SK-N-SH (cell line): Measurements from ENCODE around the gene MAPK10. TPM values are rescaled to one million over a fixed set of nuclear protein-coding genes. Genes with fewer than 3 reads are reported as not detected.

Source experiments
- CTCF ChIA-PET: fragments of 300-600, 350-600 bp; formaldehyde crosslinking; extraction: SDS; loops from one replicate; lab custom pipeline; 2021; lab: Yijun Ruan, JAX
- POLR2A ChIA-PET: fragments of 350-600 bp; sonication (Branson Sonifier 250); formaldehyde crosslinking; extraction: SDS; loops from one replicate; lab custom pipeline; 2020; ENCODE audit warnings: antibody characterized with exemption, inconsistent platforms; lab: Yijun Ruan, JAX
- DNase-seq: peaks from one replicate; pipeline ENCODE4 v3.0.0; 2012
- H2AFZ ChIP-seq: fragments of 200-600 bp; sonication (generic); 2 replicates; pipeline ENCODE4 v1.8.1; 2016; ENCODE audit warnings: antibody characterized with exemption, mild to moderate bottlenecking, low read depth
- H3F3A ChIP-seq: fragments of 200-600 bp; sonication (generic); replicated peaks from 2 replicates; pipeline ENCODE3; 2016; ENCODE audit warnings: antibody characterized with exemption, mild to moderate bottlenecking; ENCODE audit not compliant: insufficient read depth
- H3K27ac ChIP-seq, 2 experiments: fragments of 200-500 bp in 1 of 2; fragments of 200-600 bp in 1 of 2; sonication (Bioruptor generic) in 1 of 2; sonication (generic), shearing (Covaris generic) in 1 of 2; 2 replicates each; pipeline versions ENCODE4 v1.5.1 to v1.6.1; 2014 to 2016; ENCODE audit warnings: low read depth in 2 of 2, inconsistent platforms in 1 of 2, low read length in 1 of 2, mild to moderate bottlenecking in 1 of 2, mixed read lengths in 1 of 2
- H3K27me3 ChIP-seq: fragments of 200-600 bp; sonication (generic), shearing (Covaris generic); 2 replicates; pipeline ENCODE4 v1.6.1; 2016; ENCODE audit warnings: mixed run types; ENCODE audit not compliant: insufficient read depth
- H3K36me3 ChIP-seq, 2 experiments: fragments of 200-500 bp in 1 of 2; fragments of 200-600 bp in 1 of 2; sonication (Bioruptor generic) in 1 of 2; sonication (generic) in 1 of 2; replicated peaks in 1 of 2; 2 replicates each; pipeline versions ENCODE3 to v1.5.1; 2014 to 2016; ENCODE audit warnings: low read length in 1 of 2, mild to moderate bottlenecking in 1 of 2; ENCODE audit not compliant: insufficient read depth in 2 of 2, control insufficient read depth in 1 of 2
- H3K4me1 ChIP-seq, 2 experiments: fragments of 200-500 bp in 1 of 2; fragments of 200-600 bp in 1 of 2; sonication (Bioruptor generic) in 1 of 2; sonication (generic), shearing (Covaris generic) in 1 of 2; 2 replicates each; pipeline versions ENCODE4 v1.5.1 to v1.6.1; 2014 to 2016; ENCODE audit warnings: low read depth in 1 of 2, low read length in 1 of 2, mixed run types in 1 of 2; ENCODE audit not compliant: insufficient read depth in 2 of 2, control insufficient read depth in 1 of 2
- H3K4me2 ChIP-seq: fragments of 200-600 bp; sonication (generic), shearing (Covaris generic); 2 replicates; pipeline ENCODE4 v1.6.1; 2017; ENCODE audit warnings: mixed run types
- H3K4me3 ChIP-seq, 2 experiments: fragments of 200-500 bp in 1 of 2; fragments of 200-600 bp in 1 of 2; sonication (Bioruptor generic) in 1 of 2; sonication (generic), shearing (Covaris generic) in 1 of 2; 2 replicates each; pipeline versions ENCODE4 v1.5.1 to v1.8.1; 2014 to 2016; ENCODE audit warnings: low read depth in 2 of 2, inconsistent platforms in 1 of 2, low read length in 1 of 2, mild to moderate bottlenecking in 1 of 2, mixed read lengths in 1 of 2, moderate library complexity in 1 of 2
- H3K79me2 ChIP-seq: fragments of 200-600 bp; sonication (generic); 2 replicates; pipeline ENCODE4 v1.8.1; 2017; ENCODE audit warnings: mild to moderate bottlenecking; ENCODE audit not compliant: insufficient read depth
- H3K9ac ChIP-seq: fragments of 200-600 bp; sonication (generic); 2 replicates; pipeline ENCODE4 v1.6.1; 2017; ENCODE audit warnings: mixed run types
- H3K9me2 ChIP-seq: fragments of 200-600 bp; sonication (generic); 2 replicates; pipeline ENCODE4 v1.6.1; 2017; ENCODE audit warnings: mixed run types
- H3K9me3 ChIP-seq: fragments of 200-600 bp; sonication (generic); 2 replicates; pipeline ENCODE4 v1.6.1; 2017; ENCODE audit warnings: mixed run types, mild to moderate bottlenecking, moderate library complexity
- H4K20me1 ChIP-seq: fragments of 200-600 bp; sonication (generic); 2 replicates; pipeline ENCODE4 v1.6.1; 2017; ENCODE audit warnings: mild to moderate bottlenecking, mixed run types; ENCODE audit not compliant: insufficient read depth
- CHD2 ChIP-seq: fragments of 150-350 bp; IDR thresholded peaks from 2 replicates; pipeline ENCODE4 v1.6.1; 2018; ENCODE audit warnings: low read length; ENCODE audit not compliant: partially characterized antibody
- EZH2phosphoT487 ChIP-seq: fragments of 200-600 bp; sonication (generic); IDR thresholded peaks from 2 replicates; pipeline ENCODE4 v1.6.1; 2017; ENCODE audit warnings: low read depth, mixed run types, mild to moderate bottlenecking, antibody characterized with exemption, moderate library complexity, borderline replicate concordance
- FOXJ3 ChIP-seq: sonication (generic); formaldehyde crosslinking; IDR thresholded peaks from 2 replicates; pipeline ENCODE4 v1.5.1; 2020; ENCODE audit warnings: mild to moderate bottlenecking, missing genetic modification reagents
- FOXM1 ChIP-seq: IDR thresholded peaks from 2 replicates; pipeline ENCODE4 v1.4.0; 2012; ENCODE audit warnings: low read depth, mild to moderate bottlenecking
- GABPA ChIP-seq: IDR thresholded peaks from 2 replicates; pipeline ENCODE4 v1.4.0; 2012; ENCODE audit warnings: low read depth, mild to moderate bottlenecking
- GATA2 ChIP-seq: sonication (generic); formaldehyde crosslinking; IDR thresholded peaks from 2 replicates; pipeline ENCODE4 v1.5.0; 2020; ENCODE audit warnings: mild to moderate bottlenecking, missing genetic modification reagents
- JUND ChIP-seq: IDR thresholded peaks from 2 replicates; pipeline ENCODE4 v1.4.0; 2012
- RAD21 ChIP-seq: IDR thresholded peaks from 2 replicates; pipeline ENCODE4 v1.6.1; 2012; ENCODE audit warnings: mild to moderate bottlenecking, low read length
- RCOR1 ChIP-seq: fragments of 150-350 bp; IDR thresholded peaks from 2 replicates; pipeline ENCODE4 v1.6.1; 2017; ENCODE audit warnings: antibody characterized with exemption, low read length
- SIN3A ChIP-seq: IDR thresholded peaks from 2 replicates; pipeline ENCODE4 v1.6.1; 2012; ENCODE audit warnings: low read depth, mild to moderate bottlenecking, low read length, moderate library complexity, borderline replicate concordance
- SMC3 ChIP-seq: IDR thresholded peaks from 2 replicates; pipeline ENCODE4 v1.6.1; 2012; ENCODE audit warnings: low read depth, low read length, improper control_type of control experiment
- TCF12 ChIP-seq: IDR thresholded peaks from 2 replicates; pipeline ENCODE4 v1.4.0; 2012
- TEAD4 ChIP-seq: IDR thresholded peaks from 2 replicates; pipeline ENCODE4 v1.4.0; 2012; ENCODE audit warnings: mild to moderate bottlenecking, borderline replicate concordance; ENCODE audit not compliant: insufficient read depth
- WGBS: methylation state at CpG from one replicate; pipeline ENCODE4 v1.1.6; 2017; ENCODE audit warnings: low lambda C conversion rate; 5-methylcytosine and 5-hydroxymethylcytosine counted together
- polyA plus RNA-seq, 3 experiments: library from polyadenylated mRNA; depleted of rRNA; stranded (reverse); fragments of >200 nt; gene quantifications; 2 replicates each; pipeline ENCODE4 v1.2.3, GENCODE V29; 2012
- TF ChIP-seq, protein P1 (sequence below): fragments of 150-350 bp; IDR thresholded peaks from 2 replicates; pipeline ENCODE4 v1.6.1; 2017; ENCODE audit warnings: antibody characterized with exemption, low read length, low read depth, borderline replicate concordance
- TF ChIP-seq, protein P2 (sequence below): IDR thresholded peaks from 2 replicates; pipeline ENCODE4 v1.4.0; 2012; ENCODE audit warnings: low read depth, borderline replicate concordance
- TF ChIP-seq, protein P3 (sequence below): IDR thresholded peaks from 2 replicates; pipeline ENCODE4 v1.4.0; 2012; ENCODE audit warnings: low read depth, borderline replicate concordance
- TF ChIP-seq, protein P4 (sequence below): fragments of 150-350 bp; IDR thresholded peaks from 2 replicates; pipeline ENCODE4 v1.6.1; 2016; ENCODE audit warnings: mild to moderate bottlenecking, low read depth, low read length
- TF ChIP-seq, protein P5 (sequence below): IDR thresholded peaks from 2 replicates; pipeline ENCODE4 v1.6.1; 2012; ENCODE audit warnings: mild to moderate bottlenecking, low read depth, low read length, moderate library complexity

Gene MAPK10
- polyA plus RNA-seq, 1 of the 3 experiments (the other 2 are of a cell fraction), result 8.1 TPM

DNA sequence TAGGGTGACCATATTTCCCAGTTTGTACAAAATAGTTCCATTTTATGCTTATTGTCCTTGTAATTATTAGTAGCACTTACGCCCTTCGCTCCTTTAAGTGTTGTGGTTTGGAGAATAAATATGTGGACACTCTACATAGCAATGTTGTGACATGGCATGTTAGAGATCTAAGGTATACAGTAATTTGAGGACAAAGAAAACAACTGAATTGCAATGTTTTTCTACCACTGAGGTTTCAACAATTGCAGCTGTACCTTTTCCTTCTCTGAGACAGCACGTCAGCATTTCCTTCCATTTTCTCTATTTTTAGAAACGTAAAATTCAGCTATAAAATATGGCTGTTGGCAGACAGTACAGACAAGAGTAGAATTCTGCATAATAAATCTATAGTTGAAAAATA is 323.1 kb downstream of the MAPK10 start:
- ChIA-PET POLR2A (no interaction called here), CTCF (interaction anchor here (1.6 to 16.5 kb wide), 2 partner anchors 68 to 239 kb away, joined by 5 to 159 read pairs; no protein-coding TSS in a partner anchor)
- H3F3A ChIP-seq, result peaks cover 13% of the 10 kb centered on the region
- no peak overlapping the region for H2AFZ ChIP-seq
- H3K4me3 ChIP-seq, result no peak overlapping the region
- no peaks in the 10 kb centered on the region for H3K9me3 ChIP-seq
- no peak for DNase-seq
- peaks cover 10 to 24% of the 10 kb centered on the region in 2 experiments; a peak in 3 of 4 replicates for H3K4me1 ChIP-seq
- H3K9ac ChIP-seq, result no peak overlapping the region
- no peaks in the 10 kb centered on the region for H4K20me1 ChIP-seq
- no peaks in the 10 kb centered on the region for H3K9me2 ChIP-seq
- 0 out of 2 replicates have a peak overlapping the region, but pooled peaks have one; percentile 10 for H3K4me2 ChIP-seq
- TF ChIP-seq TEAD4, result no peak
- no peak for TF ChIP-seq RAD21
- peak; percentile 19; the same call in 1 of the 2 replicates for TF ChIP-seq TCF12
- peak; percentile 8; the same call in 1 of the 2 replicates for TF ChIP-seq JUND
- TF ChIP-seq GABPA, result no peak
- no peak for TF ChIP-seq EZH2phosphoT487
- no peaks in the 10 kb centered on the region for H3K36me3 ChIP-seq
- 78% methylated on average over 4 of the region's 4 CpGs for WGBS
- no peaks in the 10 kb centered on the region for H3K79me2 ChIP-seq
- no peaks in the 10 kb centered on the region for H3K27me3 ChIP-seq
- peak overlapping the region in 1 of 2 experiments; percentile 17; a peak in 1 of 4 replicates for H3K27ac ChIP-seq

DNA sequence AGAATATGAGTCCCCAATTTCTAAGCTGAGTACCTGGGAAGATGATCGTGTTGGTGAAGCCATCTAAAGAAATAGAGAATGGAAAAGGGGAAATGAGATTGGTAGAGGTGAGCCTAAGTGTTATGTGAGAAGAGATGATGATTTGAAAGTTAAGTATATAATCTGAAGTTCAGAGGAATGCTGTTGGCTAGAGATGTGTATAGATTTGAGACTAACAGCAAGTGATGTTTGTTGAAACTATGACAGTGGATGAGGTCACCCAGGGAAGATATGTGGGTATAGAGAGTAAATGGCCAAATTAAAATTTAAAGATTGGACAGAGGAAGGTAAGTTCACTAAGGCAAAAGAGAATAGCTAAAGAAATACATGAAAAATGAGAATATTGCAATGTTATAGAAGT is 324.2 kb downstream of the MAPK10 start:
- peaks cover 10 to 24% of the 10 kb centered on the region in 2 experiments; a peak in 3 of 4 replicates for H3K4me1 ChIP-seq
- TF ChIP-seq, protein P1, sequence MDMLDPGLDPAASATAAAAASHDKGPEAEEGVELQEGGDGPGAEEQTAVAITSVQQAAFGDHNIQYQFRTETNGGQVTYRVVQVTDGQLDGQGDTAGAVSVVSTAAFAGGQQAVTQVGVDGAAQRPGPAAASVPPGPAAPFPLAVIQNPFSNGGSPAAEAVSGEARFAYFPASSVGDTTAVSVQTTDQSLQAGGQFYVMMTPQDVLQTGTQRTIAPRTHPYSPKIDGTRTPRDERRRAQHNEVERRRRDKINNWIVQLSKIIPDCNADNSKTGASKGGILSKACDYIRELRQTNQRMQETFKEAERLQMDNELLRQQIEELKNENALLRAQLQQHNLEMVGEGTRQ, result no peak
- TF ChIP-seq, protein P2, sequence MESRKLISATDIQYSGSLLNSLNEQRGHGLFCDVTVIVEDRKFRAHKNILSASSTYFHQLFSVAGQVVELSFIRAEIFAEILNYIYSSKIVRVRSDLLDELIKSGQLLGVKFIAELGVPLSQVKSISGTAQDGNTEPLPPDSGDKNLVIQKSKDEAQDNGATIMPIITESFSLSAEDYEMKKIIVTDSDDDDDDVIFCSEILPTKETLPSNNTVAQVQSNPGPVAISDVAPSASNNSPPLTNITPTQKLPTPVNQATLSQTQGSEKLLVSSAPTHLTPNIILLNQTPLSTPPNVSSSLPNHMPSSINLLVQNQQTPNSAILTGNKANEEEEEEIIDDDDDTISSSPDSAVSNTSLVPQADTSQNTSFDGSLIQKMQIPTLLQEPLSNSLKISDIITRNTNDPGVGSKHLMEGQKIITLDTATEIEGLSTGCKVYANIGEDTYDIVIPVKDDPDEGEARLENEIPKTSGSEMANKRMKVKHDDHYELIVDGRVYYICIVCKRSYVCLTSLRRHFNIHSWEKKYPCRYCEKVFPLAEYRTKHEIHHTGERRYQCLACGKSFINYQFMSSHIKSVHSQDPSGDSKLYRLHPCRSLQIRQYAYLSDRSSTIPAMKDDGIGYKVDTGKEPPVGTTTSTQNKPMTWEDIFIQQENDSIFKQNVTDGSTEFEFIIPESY, result no peak
- no peak for TF ChIP-seq TEAD4
- no peak for TF ChIP-seq RAD21
- TF ChIP-seq FOXJ3 (CRISPR knock-in tag), result no peak
- TF ChIP-seq SIN3A, result no peak
- TF ChIP-seq FOXM1, result no peak
- TF ChIP-seq, protein P3, sequence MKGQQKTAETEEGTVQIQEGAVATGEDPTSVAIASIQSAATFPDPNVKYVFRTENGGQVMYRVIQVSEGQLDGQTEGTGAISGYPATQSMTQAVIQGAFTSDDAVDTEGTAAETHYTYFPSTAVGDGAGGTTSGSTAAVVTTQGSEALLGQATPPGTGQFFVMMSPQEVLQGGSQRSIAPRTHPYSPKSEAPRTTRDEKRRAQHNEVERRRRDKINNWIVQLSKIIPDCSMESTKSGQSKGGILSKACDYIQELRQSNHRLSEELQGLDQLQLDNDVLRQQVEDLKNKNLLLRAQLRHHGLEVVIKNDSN, result no peak
- no peak for TF ChIP-seq CHD2
- TF ChIP-seq GATA2 (CRISPR knock-in tag), result no peak
- TF ChIP-seq JUND, result no peak
- no peak for TF ChIP-seq GABPA
- no peak for TF ChIP-seq SMC3
- TF ChIP-seq, protein P4, sequence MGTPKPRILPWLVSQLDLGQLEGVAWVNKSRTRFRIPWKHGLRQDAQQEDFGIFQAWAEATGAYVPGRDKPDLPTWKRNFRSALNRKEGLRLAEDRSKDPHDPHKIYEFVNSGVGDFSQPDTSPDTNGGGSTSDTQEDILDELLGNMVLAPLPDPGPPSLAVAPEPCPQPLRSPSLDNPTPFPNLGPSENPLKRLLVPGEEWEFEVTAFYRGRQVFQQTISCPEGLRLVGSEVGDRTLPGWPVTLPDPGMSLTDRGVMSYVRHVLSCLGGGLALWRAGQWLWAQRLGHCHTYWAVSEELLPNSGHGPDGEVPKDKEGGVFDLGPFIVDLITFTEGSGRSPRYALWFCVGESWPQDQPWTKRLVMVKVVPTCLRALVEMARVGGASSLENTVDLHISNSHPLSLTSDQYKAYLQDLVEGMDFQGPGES, result no peak
- TF ChIP-seq, protein P5, sequence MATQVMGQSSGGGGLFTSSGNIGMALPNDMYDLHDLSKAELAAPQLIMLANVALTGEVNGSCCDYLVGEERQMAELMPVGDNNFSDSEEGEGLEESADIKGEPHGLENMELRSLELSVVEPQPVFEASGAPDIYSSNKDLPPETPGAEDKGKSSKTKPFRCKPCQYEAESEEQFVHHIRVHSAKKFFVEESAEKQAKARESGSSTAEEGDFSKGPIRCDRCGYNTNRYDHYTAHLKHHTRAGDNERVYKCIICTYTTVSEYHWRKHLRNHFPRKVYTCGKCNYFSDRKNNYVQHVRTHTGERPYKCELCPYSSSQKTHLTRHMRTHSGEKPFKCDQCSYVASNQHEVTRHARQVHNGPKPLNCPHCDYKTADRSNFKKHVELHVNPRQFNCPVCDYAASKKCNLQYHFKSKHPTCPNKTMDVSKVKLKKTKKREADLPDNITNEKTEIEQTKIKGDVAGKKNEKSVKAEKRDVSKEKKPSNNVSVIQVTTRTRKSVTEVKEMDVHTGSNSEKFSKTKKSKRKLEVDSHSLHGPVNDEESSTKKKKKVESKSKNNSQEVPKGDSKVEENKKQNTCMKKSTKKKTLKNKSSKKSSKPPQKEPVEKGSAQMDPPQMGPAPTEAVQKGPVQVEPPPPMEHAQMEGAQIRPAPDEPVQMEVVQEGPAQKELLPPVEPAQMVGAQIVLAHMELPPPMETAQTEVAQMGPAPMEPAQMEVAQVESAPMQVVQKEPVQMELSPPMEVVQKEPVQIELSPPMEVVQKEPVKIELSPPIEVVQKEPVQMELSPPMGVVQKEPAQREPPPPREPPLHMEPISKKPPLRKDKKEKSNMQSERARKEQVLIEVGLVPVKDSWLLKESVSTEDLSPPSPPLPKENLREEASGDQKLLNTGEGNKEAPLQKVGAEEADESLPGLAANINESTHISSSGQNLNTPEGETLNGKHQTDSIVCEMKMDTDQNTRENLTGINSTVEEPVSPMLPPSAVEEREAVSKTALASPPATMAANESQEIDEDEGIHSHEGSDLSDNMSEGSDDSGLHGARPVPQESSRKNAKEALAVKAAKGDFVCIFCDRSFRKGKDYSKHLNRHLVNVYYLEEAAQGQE, result no peak
- TF ChIP-seq RCOR1, result no peak
- H3F3A ChIP-seq, result peaks cover 13% of the 10 kb centered on the region
- no peak for DNase-seq
- no peak overlapping the region for H3K27ac ChIP-seq
- H3K9me3 ChIP-seq, result no peaks in the 10 kb centered on the region
- no peak overlapping the region for H3K4me3 ChIP-seq
- no peaks in the 10 kb centered on the region for H3K36me3 ChIP-seq
- no peaks in the 10 kb centered on the region for H3K79me2 ChIP-seq
- H4K20me1 ChIP-seq, result no peaks in the 10 kb centered on the region
- no peak overlapping the region for H2AFZ ChIP-seq
- H3K9ac ChIP-seq, result no peak overlapping the region
- CTCF ChIA-PET, result interaction anchor here (1.0 to 16.5 kb wide), 2 partner anchors 8 to 238 kb away, joined by 3 to 159 read pairs; no protein-coding TSS in a partner anchor
- POLR2A ChIA-PET, result no interaction called here
- no peaks in the 10 kb centered on the region for H3K27me3 ChIP-seq
- H3K9me2 ChIP-seq, result no peaks in the 10 kb centered on the region
- no peak overlapping the region for H3K4me2 ChIP-seq
- 100% methylated on average over 1 of the region's 1 CpG for WGBS
